Tibial artery (tissue), 4 donors: Measurements from ENCODE around the gene PLPPR5.

ENCODE experiments used
- DNase-seq, 2 donors: peaks; one replicate each; pipeline ENCODE4 v3.0.0-alpha.2; 2019
- H3K27ac ChIP-seq, 2 donors: fragments of 200-600 bp; sonication (generic) in 1 of 2; 1 replicate in 1 of 2; 2 replicates in 1 of 2; pipeline ENCODE4 v1.5.1; 2018 to 2019; ENCODE audit warnings: mild to moderate bottlenecking in 1 of 2
- H3K27me3 ChIP-seq, 2 donors: fragments of 200-600 bp; sonication (generic) in 1 of 2; one replicate each; pipeline versions ENCODE4 v1.5.1 to v1.6.0; 2016 to 2019
- H3K36me3 ChIP-seq, 3 donors: fragments of 200-600 bp; sonication (generic) in 2 of 3; one replicate each; pipeline ENCODE4 v1.5.1; 2016 to 2019; ENCODE audit warnings: mild to moderate bottlenecking in 2 of 3
- H3K4me1 ChIP-seq, 4 donors: fragments of 200-600 bp; sonication (generic) in 2 of 4; 1 replicate in 3 of 4; 2 replicates in 1 of 4; pipeline ENCODE4 v1.5.1; 2016 to 2019
- H3K4me3 ChIP-seq, 2 donors: fragments of 200-600 bp; sonication (generic) in 1 of 2; 1 replicate in 1 of 2; 2 replicates in 1 of 2; pipeline ENCODE4 v1.5.1; 2018 to 2019; ENCODE audit warnings: mild to moderate bottlenecking in 2 of 2
- H3K9me3 ChIP-seq, 3 donors: fragments of 200-600 bp; sonication (generic) in 1 of 3; one replicate each; pipeline ENCODE4 v1.5.1; 2016 to 2019
- CTCF ChIP-seq, 2 experiments: fragments of 200-600 bp in 1 of 2; fragments of 450-650 bp in 1 of 2; IDR thresholded peaks; one replicate each; pipeline ENCODE4 v1.5.1; 2017 to 2019; ENCODE audit warnings: antibody characterized with exemption in 2 of 2, mild to moderate bottlenecking in 1 of 2, moderate library complexity in 1 of 2
- intact Hi-C: fragments of 100-400 bp; cut with DNase I; formaldehyde crosslinking; loops from one replicate; pipeline ENCODE4 v1.15.0; 2023; ENCODE audit warnings: low total_unique reads

PLPPR5 gene

GRCh38 chr1:98932184-98932583 lies 72.5 kb downstream of the PLPPR5 start:
- Histone ChIP-seq H3K27ac (no peak overlapping the region), H3K4me3 (no peak overlapping the region), H3K4me1 (no peaks in the 10 kb centered on the region), H3K36me3 (no peaks in the 10 kb centered on the region), H3K9me3 (no peaks in the 10 kb centered on the region), H3K27me3 (peaks cover 0 to 2% of the 10 kb centered on the region in 2 donors)
- intact Hi-C loops: no loop called here
- no peak for DNase-seq
- TF ChIP-seq CTCF (IDR thresholded peaks at IDR 0.05): no peak

GRCh38 chr1:98931128-98931835 lies 73.4 kb downstream of the PLPPR5 start:
- intact Hi-C loops: no loop called here

GRCh38 chr1:98929437-98929836 lies 75.2 kb downstream of the PLPPR5 start:
- H3K4me3 ChIP-seq: no peak overlapping the region
- DNase-seq: no peak
- H3K27me3 ChIP-seq: peaks cover 0 to 2% of the 10 kb centered on the region in 2 donors
- H3K9me3 ChIP-seq: no peaks in the 10 kb centered on the region
- H3K4me1 ChIP-seq: no peaks in the 10 kb centered on the region
- no peak overlapping the region for H3K27ac ChIP-seq
- H3K36me3 ChIP-seq: no peaks in the 10 kb centered on the region
- no peak for TF ChIP-seq CTCF (IDR thresholded peaks at IDR 0.05)
- intact Hi-C loops: no loop called here

More at GRCh38 chr1:98931128-98931835, 73.4 kb downstream of the PLPPR5 start:
- Histone ChIP-seq H3K36me3 (no peaks in the 10 kb centered on the region), H3K4me3 (no peak overlapping the region), H3K4me1 (no peaks in the 10 kb centered on the region), H3K27me3 (peaks cover 0 to 2% of the 10 kb centered on the region in 2 donors), H3K27ac (no peak overlapping the region), H3K9me3 (no peaks in the 10 kb centered on the region)
- DNase-seq: no peak
- no peak for TF ChIP-seq CTCF (IDR thresholded peaks at IDR 0.05)

- TF ChIP-seq CTCF (IDR thresholded peaks at IDR 0.05): no peak
- Histone ChIP-seq H3K9me3 (no peaks in the 10 kb centered on the region), H3K27me3 (no peaks in the 10 kb centered on the region), H3K27ac (no peak overlapping the region), H3K4me1 (no peaks in the 10 kb centered on the region), H3K36me3 (no peaks in the 10 kb centered on the region), H3K4me3 (no peak overlapping the region)
- intact Hi-C loops: no loop called here
- DNase-seq: no peak
Observed at GRCh38 chr1:98926597-98926996, 78.1 kb downstream of the PLPPR5 start.

GRCh38 chr1:98924977-98925376 lies 79.7 kb downstream of the PLPPR5 start:
- no peak for DNase-seq
- intact Hi-C loops: no loop called here
- no peaks in the 10 kb centered on the region for H3K27me3 ChIP-seq
- no peak overlapping the region for H3K27ac ChIP-seq
- no peaks in the 10 kb centered on the region for H3K9me3 ChIP-seq
- no peaks in the 10 kb centered on the region for H3K4me1 ChIP-seq
- H3K4me3 ChIP-seq: no peak overlapping the region
- TF ChIP-seq CTCF (IDR thresholded peaks at IDR 0.05): no peak
- no peaks in the 10 kb centered on the region for H3K36me3 ChIP-seq
